HFFc6 (cell line): ENCODE results near the gene MEP1A. TPM values are rescaled to one million over a fixed set of nuclear protein-coding genes. Genes with fewer than 3 reads are reported as not detected.

Experiments
- DNase-seq: peaks from one replicate; pipeline ENCODE4 v3.0.0-alpha.2; 2018
- H3K27ac Mint-ChIP-seq: 2 replicates; pipeline ENCODE4 v1.8.0; 2020; ENCODE audit warnings: mild to moderate bottlenecking, mixed read lengths
- H3K27me3 Mint-ChIP-seq: 2 replicates; pipeline ENCODE4 v1.8.0; 2021; ENCODE audit warnings: mild to moderate bottlenecking, moderate library complexity, mixed read lengths; ENCODE audit not compliant: insufficient read depth
- H3K36me3 Mint-ChIP-seq: 2 replicates; pipeline ENCODE4 v1.8.0; 2021; ENCODE audit warnings: low read depth, mixed read lengths
- H3K4me1 Mint-ChIP-seq: 2 replicates; pipeline ENCODE4 v1.8.0; 2020; ENCODE audit warnings: low read depth, mixed read lengths
- H3K4me3 Mint-ChIP-seq: 2 replicates; pipeline ENCODE4 v1.8.0; 2020; ENCODE audit warnings: mild to moderate bottlenecking, moderate library complexity, mixed read lengths
- H3K9me3 Mint-ChIP-seq: 2 replicates; pipeline ENCODE4 v1.8.0; 2020; ENCODE audit warnings: mild to moderate bottlenecking, mixed read lengths
- CTCF ChIP-seq: fragments of 200-600 bp; sonication (generic); IDR thresholded peaks from 2 replicates; pipeline ENCODE4 v1.5.0; 2021; ENCODE audit warnings: antibody characterized with exemption, mild to moderate bottlenecking
- total RNA-seq, 6 experiments: library from RNA; stranded (reverse); fragmentation: NEBNext Ultra II Directional; extraction: Animal tissue kit (Norgen Biotek cat#: 25700); gene quantifications; 2 replicates in 1 of 6; 3 replicates in 5 of 6; pipeline ENCODE4 v1.2.3, GENCODE V29; 2021

Gene MEP1A
- total RNA-seq, 6 experiments from 2014 or later, result not detected

DNA sequence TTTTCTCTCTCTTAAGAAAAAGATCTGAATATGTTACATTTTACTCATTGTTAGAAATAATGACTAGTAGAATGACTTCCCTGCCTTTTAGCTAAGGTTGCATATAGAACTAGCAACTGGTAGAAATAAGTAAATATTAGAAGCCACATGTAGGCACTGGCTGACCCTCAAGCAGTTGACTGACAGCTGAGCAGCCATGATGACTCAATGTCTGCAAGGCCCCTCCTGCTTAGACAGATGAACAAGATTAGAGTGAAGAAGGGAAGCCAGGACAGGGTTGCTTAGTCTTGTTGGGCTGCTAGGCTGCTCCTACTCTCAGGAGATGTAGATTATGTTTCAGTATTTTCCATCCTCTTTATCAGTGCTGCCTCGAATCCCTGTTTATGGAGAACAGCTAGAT, 6.5 kb downstream of the MEP1A start:
- H3K9me3 Mint-ChIP-seq, result peaks cover 10% of the 10 kb centered on the region; the same call in 1 of the 2 replicates
- no peak for TF ChIP-seq CTCF

DNA sequence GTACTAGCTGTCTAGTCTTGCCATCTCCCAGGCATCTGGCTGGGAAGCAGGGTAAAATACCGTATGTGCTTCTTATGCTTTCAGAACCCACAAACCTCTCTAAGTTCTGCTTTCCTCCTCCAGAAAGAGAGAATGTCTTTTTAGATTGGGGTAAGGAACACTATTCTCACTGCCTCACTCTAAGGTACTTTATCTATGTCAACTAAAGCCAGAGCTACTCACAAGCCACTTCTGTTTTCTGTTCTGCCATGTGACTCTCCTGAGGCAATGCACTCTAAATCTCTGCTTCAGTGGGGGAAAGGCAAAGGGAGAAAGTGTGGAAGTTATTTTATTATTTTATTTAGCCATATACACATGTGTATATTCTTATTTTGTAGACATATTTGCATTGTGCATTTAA, 15.6 kb downstream of the MEP1A start:
- H3K27me3 Mint-ChIP-seq, result no peaks in the 10 kb centered on the region
- H3K36me3 Mint-ChIP-seq, result no peaks in the 10 kb centered on the region
- no peak overlapping the region for H3K4me3 Mint-ChIP-seq
- H3K4me1 Mint-ChIP-seq, result no peaks in the 10 kb centered on the region
- no peak overlapping the region for H3K27ac Mint-ChIP-seq
- no peak for DNase-seq
- no peak for TF ChIP-seq CTCF
- H3K9me3 Mint-ChIP-seq, result peaks cover 11% of the 10 kb centered on the region

More for the DNA sequence above, 6.5 kb downstream of the MEP1A start:
- Mint-ChIP-seq H3K36me3 (no peaks in the 10 kb centered on the region), H3K27ac (no peak overlapping the region), H3K27me3 (no peaks in the 10 kb centered on the region; the same call in 1 of the 2 replicates), H3K4me3 (no peak overlapping the region), H3K4me1 (no peaks in the 10 kb centered on the region)
- DNase-seq, result no peak

- Mint-ChIP-seq H3K27me3 (no peaks in the 10 kb centered on the region), H3K9me3 (peaks cover 19% of the 10 kb centered on the region), H3K27ac (no peak overlapping the region), H3K4me3 (no peak overlapping the region), H3K4me1 (no peaks in the 10 kb centered on the region), H3K36me3 (no peaks in the 10 kb centered on the region)
- TF ChIP-seq CTCF, result no peak
- no peak for DNase-seq
These were observed 21.9 kb downstream of the MEP1A start for GRCh38 chr6:46815130-46815529.

- no peak for TF ChIP-seq CTCF
- Mint-ChIP-seq H3K4me1 (no peaks in the 10 kb centered on the region), H3K9me3 (peaks cover 19% of the 10 kb centered on the region), H3K36me3 (no peaks in the 10 kb centered on the region), H3K27ac (no peak overlapping the region), H3K4me3 (no peak overlapping the region), H3K27me3 (no peaks in the 10 kb centered on the region; the same call in 1 of the 2 replicates)
- DNase-seq, result no peak
These were observed 23.4 kb downstream of the MEP1A start for GRCh38 chr6:46816626-46817025.

GRCh38 chr6:46819561-46819960, 26.4 kb downstream of the MEP1A start:
- TF ChIP-seq CTCF, result no peak
- no peak overlapping the region for H3K4me3 Mint-ChIP-seq
- no peak overlapping the region for H3K27ac Mint-ChIP-seq
- H3K27me3 Mint-ChIP-seq, result no peaks in the 10 kb centered on the region; the same call in 1 of the 2 replicates
- H3K9me3 Mint-ChIP-seq, result no peaks in the 10 kb centered on the region; the same call in 1 of the 2 replicates
- H3K36me3 Mint-ChIP-seq, result no peaks in the 10 kb centered on the region
- no peaks in the 10 kb centered on the region for H3K4me1 Mint-ChIP-seq
- DNase-seq, result no peak

DNA sequence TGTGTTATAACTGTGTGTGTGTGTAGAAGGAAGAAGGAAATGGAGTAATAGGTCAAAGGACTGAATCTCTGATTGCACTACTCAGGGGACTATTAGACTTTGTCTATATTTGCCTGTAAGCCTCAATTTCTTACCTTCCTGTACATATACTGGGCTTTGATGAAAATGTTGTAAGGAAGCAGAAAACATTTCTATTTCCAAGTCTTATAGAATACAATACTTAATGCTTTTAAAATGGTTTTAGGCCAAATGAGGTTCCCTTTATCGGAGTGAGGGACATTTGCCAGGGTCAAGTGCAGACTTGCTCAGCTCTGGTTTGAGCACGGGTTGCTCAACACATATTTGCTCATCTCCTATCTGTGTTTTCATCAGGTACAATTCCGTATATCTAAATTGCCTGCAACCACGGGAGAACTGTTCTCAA, 28.3 kb downstream of the MEP1A start:
- H3K27ac Mint-ChIP-seq, result no peak overlapping the region
- H3K9me3 Mint-ChIP-seq, result no peaks in the 10 kb centered on the region; the same call in 1 of the 2 replicates
- DNase-seq, result no peak
- no peak for TF ChIP-seq CTCF
- H3K4me1 Mint-ChIP-seq, result no peaks in the 10 kb centered on the region
- no peaks in the 10 kb centered on the region; the same call in 1 of the 2 replicates for H3K27me3 Mint-ChIP-seq
- no peaks in the 10 kb centered on the region for H3K36me3 Mint-ChIP-seq
- H3K4me3 Mint-ChIP-seq, result no peak overlapping the region
